MCF 10A (cell line): ENCODE data around the gene CSF3R. TPM values are rescaled to one million over a fixed set of nuclear protein-coding genes. Genes with fewer than 3 reads are reported as not detected.
"Not testable (repeated sequence)": the region's sequence is repeated elsewhere in the genome, so short reads cannot be mapped to it uniquely, and the experiment has no call there.

Experiments
- BruUV-seq: library from RNA; stranded (reverse); fragments of 400-500 nt; replicated peaks from 2 replicates; lab custom pipeline; 2021; lab: Mats Ljungman, UMichigan
- CTCF ChIA-PET: fragments of 300-600 bp; sonication (Branson Sonifier 250); formaldehyde crosslinking; extraction: SDS; loops from one replicate; lab custom pipeline; 2021; ENCODE audit warnings: antibody characterized with exemption, inconsistent platforms; lab: Yijun Ruan, JAX
- POLR2A ChIA-PET: fragments of 300-600, 350-650 bp; sonication (Branson Sonifier 250); formaldehyde crosslinking; extraction: SDS; loops from one replicate; lab custom pipeline; 2020; ENCODE audit warnings: antibody characterized with exemption, inconsistent platforms; lab: Yijun Ruan, JAX
- DNase-seq: peaks from one replicate; pipeline ENCODE4 v3.0.0-alpha.2; 2018; ENCODE audit not compliant: unreplicated experiment
- H3K27ac Mint-ChIP-seq: one replicate; pipeline ENCODE4 v1.8.0; 2022; ENCODE audit warnings: mild to moderate bottlenecking, low read depth, mixed read lengths; ENCODE audit not compliant: unreplicated experiment
- H3K27me3 Mint-ChIP-seq: one replicate; pipeline ENCODE4 v1.8.0; 2022; ENCODE audit warnings: mixed read lengths; ENCODE audit not compliant: insufficient read depth, unreplicated experiment
- H3K36me3 Mint-ChIP-seq: one replicate; pipeline ENCODE4 v1.8.0; 2022; ENCODE audit warnings: mild to moderate bottlenecking, moderate library complexity, mixed read lengths; ENCODE audit not compliant: insufficient read depth, unreplicated experiment
- H3K4me1 Mint-ChIP-seq: one replicate; pipeline ENCODE4 v1.8.0; 2022; ENCODE audit warnings: mixed read lengths; ENCODE audit not compliant: insufficient read depth, unreplicated experiment
- H3K4me3 Mint-ChIP-seq: one replicate; pipeline ENCODE4 v1.8.0; 2022; ENCODE audit warnings: mild to moderate bottlenecking, moderate library complexity, mixed read lengths; ENCODE audit not compliant: unreplicated experiment
- H3K9me3 Mint-ChIP-seq: one replicate; pipeline ENCODE4 v1.8.0; 2022; ENCODE audit warnings: mixed read lengths; ENCODE audit not compliant: unreplicated experiment
- intact Hi-C: fragments of 100-400 bp; cut with micrococcal nuclease; formaldehyde crosslinking; loops from 2 replicates; pipeline ENCODE4 v1.14.1; 2022
- total RNA-seq: library from RNA; stranded (reverse); gene quantifications from 2 replicates; pipeline ENCODE4 v1.2.3, GENCODE V29; 2022
- TF ChIP-seq, protein P1 (sequence below): fragments of 200-600 bp; IDR thresholded peaks from one replicate; pipeline ENCODE4 v1.8.0; 2022; ENCODE audit warnings: antibody characterized with exemption, mild to moderate bottlenecking; ENCODE audit not compliant: unreplicated experiment

Gene CSF3R
- total RNA-seq, 1 experiment from 2014 or later = not detected

DNA sequence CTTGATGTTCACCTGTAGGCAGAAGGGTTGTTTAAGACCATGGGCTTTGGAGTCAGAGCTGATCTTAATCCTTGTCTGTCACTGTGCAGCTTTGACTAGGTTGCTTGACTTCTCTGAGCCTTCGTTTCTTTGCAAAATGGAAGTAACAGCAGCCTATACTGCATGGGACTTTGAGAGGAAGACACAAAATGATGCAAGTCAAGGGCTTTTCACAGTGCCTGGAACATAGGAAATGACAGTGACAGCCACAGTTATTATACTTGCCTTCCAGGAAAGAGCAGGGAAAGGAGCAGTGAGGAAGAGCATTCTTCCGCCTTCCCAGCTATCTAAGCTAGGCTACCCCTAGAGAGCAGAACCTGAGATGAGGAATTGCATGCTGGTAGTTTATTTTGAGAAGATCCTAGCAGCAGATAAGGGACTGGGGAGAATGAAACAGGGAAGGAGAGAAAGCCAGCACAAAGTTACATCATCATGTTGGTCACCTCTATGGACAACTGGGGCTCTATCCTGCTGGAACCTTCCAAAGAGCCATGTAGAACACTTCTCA lies 3.1 kb downstream of the CSF3R start:
- peaks cover 6% of the 10 kb centered on the region for H3K4me1 Mint-ChIP-seq
- no peaks in the 10 kb centered on the region for H3K36me3 Mint-ChIP-seq
- H3K4me3 Mint-ChIP-seq = no peak overlapping the region
- no peaks in the 10 kb centered on the region for H3K9me3 Mint-ChIP-seq
- CTCF ChIA-PET = interaction anchor here (0.6 kb wide), 1 partner anchor 667 kb away, joined by 3 read pairs; no protein-coding TSS in a partner anchor
- TF ChIP-seq, protein P1, sequence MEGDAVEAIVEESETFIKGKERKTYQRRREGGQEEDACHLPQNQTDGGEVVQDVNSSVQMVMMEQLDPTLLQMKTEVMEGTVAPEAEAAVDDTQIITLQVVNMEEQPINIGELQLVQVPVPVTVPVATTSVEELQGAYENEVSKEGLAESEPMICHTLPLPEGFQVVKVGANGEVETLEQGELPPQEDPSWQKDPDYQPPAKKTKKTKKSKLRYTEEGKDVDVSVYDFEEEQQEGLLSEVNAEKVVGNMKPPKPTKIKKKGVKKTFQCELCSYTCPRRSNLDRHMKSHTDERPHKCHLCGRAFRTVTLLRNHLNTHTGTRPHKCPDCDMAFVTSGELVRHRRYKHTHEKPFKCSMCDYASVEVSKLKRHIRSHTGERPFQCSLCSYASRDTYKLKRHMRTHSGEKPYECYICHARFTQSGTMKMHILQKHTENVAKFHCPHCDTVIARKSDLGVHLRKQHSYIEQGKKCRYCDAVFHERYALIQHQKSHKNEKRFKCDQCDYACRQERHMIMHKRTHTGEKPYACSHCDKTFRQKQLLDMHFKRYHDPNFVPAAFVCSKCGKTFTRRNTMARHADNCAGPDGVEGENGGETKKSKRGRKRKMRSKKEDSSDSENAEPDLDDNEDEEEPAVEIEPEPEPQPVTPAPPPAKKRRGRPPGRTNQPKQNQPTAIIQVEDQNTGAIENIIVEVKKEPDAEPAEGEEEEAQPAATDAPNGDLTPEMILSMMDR = no peak
- no peak for DNase-seq
- no peak overlapping the region for H3K27ac Mint-ChIP-seq
- POLR2A ChIA-PET = no interaction called here
- intact Hi-C loops = no loop called here
- BruUV-seq = no TSS peak
- peaks cover 8% of the 10 kb centered on the region for H3K27me3 Mint-ChIP-seq

DNA sequence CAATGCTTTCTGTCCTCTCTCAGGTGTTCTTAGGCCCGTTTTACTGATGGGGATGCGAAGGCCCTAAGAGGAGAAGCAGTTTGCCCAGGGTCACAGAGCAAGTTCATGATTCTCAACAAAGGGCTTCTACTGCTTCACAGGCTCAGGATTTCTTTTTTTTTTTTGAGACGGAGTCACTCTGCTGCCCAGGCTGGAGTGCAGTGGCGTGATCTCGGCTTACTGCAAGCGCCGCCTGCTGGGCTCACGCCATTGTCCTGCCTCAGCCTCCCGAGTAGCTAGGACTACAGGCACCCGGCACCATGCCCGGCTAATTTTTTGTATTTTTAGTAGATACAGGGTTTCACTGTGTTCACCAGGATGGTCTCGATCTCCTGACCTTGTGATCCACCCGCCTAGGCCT lies 5.1 kb downstream of the CSF3R start:
- intact Hi-C loops, DNase-seq, H3K27me3 Mint-ChIP-seq, H3K27ac Mint-ChIP-seq, BruUV-seq, H3K9me3 Mint-ChIP-seq, H3K4me3 Mint-ChIP-seq, H3K36me3 Mint-ChIP-seq, H3K4me1 Mint-ChIP-seq, POLR2A ChIA-PET: not testable (repeated sequence)
- CTCF ChIA-PET = interaction anchor here (0.9 kb wide), 1 partner anchor 39 kb away, joined by 4 read pairs; no protein-coding TSS in a partner anchor

DNA sequence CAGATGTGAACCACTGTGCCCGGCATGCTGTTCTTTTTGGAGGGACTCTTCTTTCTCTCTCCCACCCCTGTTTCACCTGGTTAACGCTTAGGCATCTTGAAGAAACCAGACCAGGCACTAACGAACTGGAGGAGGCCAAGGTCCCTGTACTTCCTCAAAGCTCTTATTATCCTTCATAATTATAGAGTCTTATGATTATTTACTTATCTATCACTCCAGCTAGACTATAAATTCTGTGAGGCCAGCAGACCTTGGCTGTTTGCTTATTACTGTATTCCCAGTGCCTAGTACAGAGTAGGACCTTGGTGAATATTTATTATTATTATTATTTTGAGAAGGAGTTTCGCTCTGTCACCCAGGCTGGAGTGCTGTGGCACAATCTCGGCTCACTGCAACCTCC lies 5.8 kb downstream of the CSF3R start:
- TF ChIP-seq, protein P1 = no peak
- no peak for DNase-seq
- Mint-ChIP-seq H3K4me1 (peaks cover 2% of the 10 kb centered on the region), H3K9me3 (no peaks in the 10 kb centered on the region), H3K4me3 (no peak overlapping the region), H3K36me3 (no peaks in the 10 kb centered on the region), H3K27ac (no peak overlapping the region), H3K27me3 (peaks cover 8% of the 10 kb centered on the region)
- ChIA-PET CTCF (interaction anchor here (0.7 kb wide), 1 partner anchor 714 kb away, joined by 5 read pairs; no protein-coding TSS in a partner anchor), POLR2A (interaction anchor here (2.0 kb wide), 1 partner anchor 12 kb away, joined by 6 read pairs; the partner anchor contains the start of gene MRPS15)
- BruUV-seq = no TSS peak
- intact Hi-C loops = no loop called here

DNA sequence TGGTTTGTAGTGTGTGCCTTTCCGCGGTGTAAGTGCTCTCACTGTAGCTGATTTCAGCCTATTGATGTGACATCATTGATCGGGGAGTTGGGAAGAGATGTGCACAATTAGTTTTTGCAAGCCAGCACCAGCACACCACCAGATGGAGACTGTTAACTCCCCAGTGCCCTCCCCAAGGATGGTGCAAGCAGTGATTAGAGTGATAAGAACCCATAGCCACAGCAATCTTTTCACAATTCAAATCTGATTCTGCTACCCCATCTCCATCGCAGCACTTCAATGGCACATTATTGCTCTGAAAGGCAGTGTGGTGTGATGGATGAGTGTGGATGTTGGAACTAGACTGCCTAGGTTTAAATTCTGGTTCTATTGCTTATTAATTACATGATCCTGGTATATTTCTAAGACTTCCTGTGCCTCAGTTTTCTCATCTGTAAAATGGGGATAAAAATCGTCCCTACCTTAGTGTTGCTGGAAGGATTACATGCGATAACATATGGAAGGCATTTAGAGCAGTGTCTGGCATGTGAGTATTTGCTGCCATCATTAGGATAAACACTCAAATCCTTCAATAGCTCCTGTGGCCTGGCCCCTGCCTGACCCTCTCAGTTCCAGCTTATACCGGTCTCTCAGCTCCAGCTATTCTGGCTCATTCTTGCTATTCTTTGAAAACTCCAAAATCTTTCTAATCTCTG lies 6.7 kb downstream of the CSF3R start:
- no peaks in the 10 kb centered on the region for H3K9me3 Mint-ChIP-seq
- H3K27me3 Mint-ChIP-seq = peaks cover 8% of the 10 kb centered on the region
- POLR2A ChIA-PET = interaction anchor here (2.0 kb wide), 1 partner anchor 11 kb away, joined by 6 read pairs; the partner anchor contains the start of gene MRPS15
- intact Hi-C loops = no loop called here
- H3K27ac Mint-ChIP-seq = no peak overlapping the region
- no peaks in the 10 kb centered on the region for H3K4me1 Mint-ChIP-seq
- BruUV-seq = no TSS peak
- DNase-seq = no peak
- H3K36me3 Mint-ChIP-seq = no peaks in the 10 kb centered on the region
- CTCF ChIA-PET = interaction anchor here (0.6 to 0.7 kb wide), 2 partner anchors 152 to 713 kb away, joined by 3 to 5 read pairs; no protein-coding TSS in a partner anchor
- TF ChIP-seq, protein P1 = no peak
- H3K4me3 Mint-ChIP-seq = no peak overlapping the region
